ENCODE measurements around the gene SARNP. TPM values are rescaled to one million over a fixed set of nuclear protein-coding genes. Genes with fewer than 3 reads are reported as not detected.

Gene SARNP
- total and polyA plus RNA-seq, 3 donors from 2014 or later: 88.3 to 99.2 (median 96.3) TPM

GRCh38 chr12:55827806-55828205, 10.3 kb upstream of the SARNP start:
- Histone ChIP-seq H3K4me3 (no peak overlapping the region), H3K4me1 (peaks cover 34% of the 10 kb centered on the region), H3K27me3 (no peaks in the 10 kb centered on the region), H3K9me3 (no peaks in the 10 kb centered on the region), H3K27ac (peak overlapping the region in 1 of 2 donors; percentile 95), H3K36me3 (ENCODE audit: low read depth, missing control alignments) (no peaks in the 10 kb centered on the region)
- WGBS, 2 donors: 68 to 76% methylated on average over 15 of the region's 15 CpGs
- DNase-seq: no peak
- intact Hi-C loops (cut with DNase I; ENCODE audit: low total_unique reads): no loop called here
- TF ChIP-seq, protein P1, sequence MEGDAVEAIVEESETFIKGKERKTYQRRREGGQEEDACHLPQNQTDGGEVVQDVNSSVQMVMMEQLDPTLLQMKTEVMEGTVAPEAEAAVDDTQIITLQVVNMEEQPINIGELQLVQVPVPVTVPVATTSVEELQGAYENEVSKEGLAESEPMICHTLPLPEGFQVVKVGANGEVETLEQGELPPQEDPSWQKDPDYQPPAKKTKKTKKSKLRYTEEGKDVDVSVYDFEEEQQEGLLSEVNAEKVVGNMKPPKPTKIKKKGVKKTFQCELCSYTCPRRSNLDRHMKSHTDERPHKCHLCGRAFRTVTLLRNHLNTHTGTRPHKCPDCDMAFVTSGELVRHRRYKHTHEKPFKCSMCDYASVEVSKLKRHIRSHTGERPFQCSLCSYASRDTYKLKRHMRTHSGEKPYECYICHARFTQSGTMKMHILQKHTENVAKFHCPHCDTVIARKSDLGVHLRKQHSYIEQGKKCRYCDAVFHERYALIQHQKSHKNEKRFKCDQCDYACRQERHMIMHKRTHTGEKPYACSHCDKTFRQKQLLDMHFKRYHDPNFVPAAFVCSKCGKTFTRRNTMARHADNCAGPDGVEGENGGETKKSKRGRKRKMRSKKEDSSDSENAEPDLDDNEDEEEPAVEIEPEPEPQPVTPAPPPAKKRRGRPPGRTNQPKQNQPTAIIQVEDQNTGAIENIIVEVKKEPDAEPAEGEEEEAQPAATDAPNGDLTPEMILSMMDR (IDR thresholded peaks at IDR 0.05): no peak
- no peak for TF ChIP-seq POLR2A (IDR thresholded peaks at IDR 0.05)

DNA sequence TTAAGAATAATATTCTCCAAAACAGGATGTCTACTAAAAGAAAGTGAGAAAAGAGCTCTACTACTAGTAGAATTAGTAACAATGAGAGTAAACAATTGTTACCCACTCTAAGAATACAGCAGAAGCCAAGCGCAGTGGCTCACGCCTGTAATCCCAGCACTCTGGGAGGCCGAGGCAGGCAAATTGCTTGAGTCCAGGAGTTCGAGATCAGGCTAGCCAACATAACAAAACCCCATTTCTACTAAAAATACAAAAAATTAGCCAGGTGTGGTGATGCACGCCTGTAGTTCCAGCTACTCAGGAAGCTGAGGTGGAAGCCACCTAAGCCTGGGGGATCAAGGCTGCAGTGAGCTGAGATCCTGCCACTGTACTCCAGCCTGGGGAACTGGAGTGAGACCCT, 7.2 kb upstream of the SARNP start:
- no peaks in the 10 kb centered on the region for H3K9me3 ChIP-seq
- no peak for TF ChIP-seq POLR2A (IDR thresholded peaks at IDR 0.05)
- TF ChIP-seq, protein P1 (IDR thresholded peaks at IDR 0.05): no peak
- no peak overlapping the region for H3K4me3 ChIP-seq
- H3K36me3 ChIP-seq (ENCODE audit: low read depth, missing control alignments): no peaks in the 10 kb centered on the region
- no peak for DNase-seq
- H3K27ac ChIP-seq: no peak overlapping the region
- intact Hi-C loops (cut with DNase I; ENCODE audit: low total_unique reads): no loop called here
- 81 to 82% methylated on average over 5 of the region's 5 CpGs for WGBS, 2 donors
- no peaks in the 10 kb centered on the region for H3K27me3 ChIP-seq
- peaks cover 25% of the 10 kb centered on the region for H3K4me1 ChIP-seq

DNA sequence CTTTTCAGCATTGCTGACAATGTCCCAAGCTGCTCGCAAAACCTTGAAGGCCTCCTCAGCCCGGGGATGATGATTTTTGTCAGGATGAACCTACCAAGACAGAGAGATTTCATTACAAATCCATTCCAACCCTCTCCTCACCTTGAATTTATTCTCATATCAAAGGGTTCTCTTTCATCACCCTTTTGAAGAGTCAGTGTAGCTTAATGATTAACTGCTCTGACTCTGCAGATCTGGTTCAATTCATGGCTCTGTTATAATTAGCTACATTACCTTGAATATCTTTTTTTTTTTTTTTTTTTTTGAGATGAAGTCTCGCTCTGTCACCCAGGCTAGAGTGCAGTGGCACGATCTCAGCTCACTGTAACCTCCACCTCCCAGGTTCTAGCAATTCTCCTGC, 5.9 kb upstream of the SARNP start:
- Histone ChIP-seq H3K27me3 (no peaks in the 10 kb centered on the region), H3K9me3 (no peaks in the 10 kb centered on the region), H3K4me3 (no peak overlapping the region), H3K27ac (no peak overlapping the region), H3K36me3 (ENCODE audit: low read depth, missing control alignments) (no peaks in the 10 kb centered on the region), H3K4me1 (peaks cover 19% of the 10 kb centered on the region)
- TF ChIP-seq POLR2A (IDR thresholded peaks at IDR 0.05): no peak
- WGBS, 2 donors: 82 to 86% methylated on average over 4 of the region's 4 CpGs
- DNase-seq: no peak
- intact Hi-C loops (cut with DNase I; ENCODE audit: low total_unique reads): no loop called here

- WGBS, 2 donors: 38 to 56% methylated on average over 6 of the region's 6 CpGs
- DNase-seq: no peak
- TF ChIP-seq, protein P1 (IDR thresholded peaks at IDR 0.05): peak in 1 of 3 experiments; percentile 5
- no peak for TF ChIP-seq POLR2A (IDR thresholded peaks at IDR 0.05)
- intact Hi-C loops (cut with DNase I; ENCODE audit: low total_unique reads): no loop called here
- Histone ChIP-seq H3K4me3 (no peak overlapping the region), H3K27ac (no peak overlapping the region), H3K4me1 (peaks cover 7% of the 10 kb centered on the region), H3K9me3 (no peaks in the 10 kb centered on the region), H3K27me3 (no peaks in the 10 kb centered on the region), H3K36me3 (ENCODE audit: low read depth, missing control alignments) (no peaks in the 10 kb centered on the region)
Observed at GRCh38 chr12:55822228-55822627, 4.7 kb upstream of the SARNP start.

DNA sequence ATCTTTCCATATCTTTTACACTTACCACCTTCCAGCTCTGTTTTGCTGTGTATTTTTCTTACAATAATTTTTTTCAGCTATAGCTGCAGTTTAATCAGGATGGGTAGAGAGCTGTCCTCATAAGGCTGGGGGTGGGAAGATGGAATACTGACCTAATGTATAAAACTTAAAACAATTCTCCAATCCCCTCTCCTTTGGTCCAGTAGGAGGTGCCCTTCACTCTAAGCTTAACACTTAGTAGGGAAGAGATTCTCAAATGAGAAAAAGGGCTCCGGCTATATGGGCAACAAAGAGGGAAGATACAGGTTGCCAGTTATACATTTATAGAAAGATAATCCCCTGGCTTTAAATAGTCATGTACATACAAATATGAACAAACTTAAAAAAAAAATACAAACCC, 3.2 kb upstream of the SARNP start:
- intact Hi-C loops (cut with DNase I; ENCODE audit: low total_unique reads): no loop called here

More for the DNA sequence above, 3.2 kb upstream of the SARNP start:
- Histone ChIP-seq H3K4me3 (no peak overlapping the region), H3K27ac (no peak overlapping the region), H3K27me3 (no peaks in the 10 kb centered on the region), H3K4me1 (peaks cover 15% of the 10 kb centered on the region), H3K9me3 (no peaks in the 10 kb centered on the region), H3K36me3 (ENCODE audit: low read depth, missing control alignments) (no peaks in the 10 kb centered on the region)
- WGBS, 2 donors: 58 to 82% methylated on average over 1 of the region's 1 CpG
- TF ChIP-seq POLR2A (IDR thresholded peaks at IDR 0.05): no peak
- TF ChIP-seq, protein P1 (IDR thresholded peaks at IDR 0.05): peak in 1 of 3 experiments; percentile 25
- no peak for DNase-seq
